Measurements from ENCODE around the gene TAF1A.

GRCh38 chr1:222535455-222535854, 54.3 kb downstream of the TAF1A start:
- TF ChIP-seq YY1 (IDR thresholded peaks at IDR 0.05; ENCODE audit: insufficient read depth, insufficient read length) (no peak), ZNF274 (IDR thresholded peaks at IDR 0.05; ENCODE audit: low read depth, low read length) (no peak)
